ENCODE data around the gene NUP50.

DNA sequence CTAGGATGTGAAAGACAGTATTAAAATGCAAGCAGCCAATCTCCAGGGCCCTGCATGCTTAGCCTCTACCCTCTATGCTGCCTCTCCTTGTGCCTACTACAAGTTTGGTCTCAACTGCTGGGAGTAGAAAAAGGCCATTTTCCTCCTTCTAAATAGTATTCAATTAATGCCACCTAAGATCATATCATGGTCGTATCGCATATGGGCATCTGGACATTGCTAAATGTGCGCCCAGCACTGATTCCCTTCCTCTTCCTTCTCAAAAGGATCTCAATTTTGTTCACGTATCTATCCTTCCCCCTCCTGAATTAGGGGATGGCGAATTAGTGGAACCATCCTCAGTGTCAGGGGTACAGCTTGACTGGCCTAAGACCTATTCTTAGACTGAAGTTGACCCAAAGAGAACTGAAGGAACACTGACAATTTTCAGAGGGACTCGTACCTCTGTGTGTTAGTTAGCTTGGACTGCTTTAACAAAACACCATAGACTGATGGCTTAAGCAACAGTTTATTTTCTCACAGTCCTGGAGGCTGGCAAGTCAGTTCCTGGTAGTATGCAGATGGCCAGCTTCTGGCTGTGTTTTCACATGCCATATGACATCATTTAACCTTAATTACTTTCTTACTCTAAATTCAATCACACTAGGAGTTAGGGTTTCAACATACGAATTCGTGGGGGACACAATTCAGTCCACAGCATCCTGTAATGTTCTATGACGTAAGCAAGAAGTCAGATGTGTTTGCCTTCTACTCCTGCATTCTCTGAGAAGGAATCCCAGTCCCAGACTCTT is 8.5 kb upstream of the NUP50 start:
- TF ChIP-seq POLR2AphosphoS5 (IDR thresholded peaks at IDR 0.05) (no peak), POLR2A (IDR thresholded peaks at IDR 0.05) (no peak)
